HEK293 (cell line): ENCODE results near the gene OXNAD1.

Experiments used
- CTCF ChIA-PET: fragments of 350-600 bp; formaldehyde crosslinking; extraction: SDS; loops from one replicate; lab custom pipeline; 2021; ENCODE audit warnings: antibody characterized with exemption; lab: Yijun Ruan, JAX
- POLR2A ChIA-PET: fragments of 300-600 bp; formaldehyde crosslinking; extraction: SDS; loops from one replicate; lab custom pipeline; 2020; ENCODE audit warnings: antibody characterized with exemption, inconsistent platforms; lab: Yijun Ruan, JAX
- H3K27ac ChIP-seq: fragments of 200-500 bp; sonication (Bioruptor generic); 2 replicates; pipeline ENCODE4 v1.5.1; 2014; ENCODE audit warnings: low read depth, low read length, control low read depth, inconsistent platforms; ENCODE audit errors: extremely low read depth
- H3K36me3 ChIP-seq, 2 experiments: fragments of 200-500 bp in 1 of 2; sonication (Bioruptor generic) in 1 of 2; 1 replicate in 1 of 2; 2 replicates in 1 of 2; pipeline ENCODE4 v1.5.1; 2014 to 2017; ENCODE audit warnings: inconsistent platforms in 2 of 2, low read length in 2 of 2; ENCODE audit not compliant: control insufficient read depth in 2 of 2, insufficient read depth in 1 of 2
- H3K4me1 ChIP-seq: fragments of 200-500 bp; sonication (Bioruptor generic); 2 replicates; pipeline ENCODE4 v1.5.1; 2014; ENCODE audit warnings: mild to moderate bottlenecking, low read length, inconsistent platforms; ENCODE audit not compliant: control insufficient read depth, insufficient read depth
- H3K4me3 ChIP-seq: 2 replicates; pipeline ENCODE4 v1.5.1; 2011; ENCODE audit warnings: low read depth, mild to moderate bottlenecking, control low read depth, low read length, moderate library complexity
- H3K9me3 ChIP-seq: fragments of 200-500 bp; sonication (Bioruptor generic); 2 replicates; pipeline ENCODE4 v1.5.1; 2014; ENCODE audit warnings: low read depth, low read length, inconsistent platforms; ENCODE audit not compliant: control insufficient read depth, insufficient read depth
- BCL11B ChIP-seq: fragments of 450-650 bp; formaldehyde crosslinking; IDR thresholded peaks from 2 replicates; pipeline ENCODE4 v1.5.1; 2016; ENCODE audit warnings: low read depth, missing biosample characterization, missing genetic modification characterization
- CTCF ChIP-seq: fragments of 450-650 bp; formaldehyde crosslinking; IDR thresholded peaks from 2 replicates; pipeline ENCODE4 v1.5.1; 2016; ENCODE audit warnings: missing biosample characterization, missing genetic modification characterization
- ELK4 ChIP-seq: IDR thresholded peaks from 2 replicates; pipeline ENCODE4 v1.6.1; 2011; ENCODE audit warnings: mild to moderate bottlenecking, low read depth, low read length, borderline replicate concordance
- KLF10 ChIP-seq: fragments of 450-650 bp; IDR thresholded peaks from 2 replicates; pipeline ENCODE4 v1.5.1; 2018; ENCODE audit warnings: missing biosample characterization, mild to moderate bottlenecking, missing genetic modification characterization
- KLF7 ChIP-seq: fragments of 450-650 bp; formaldehyde crosslinking; IDR thresholded peaks from 2 replicates; pipeline ENCODE4 v1.5.1; 2016; ENCODE audit warnings: missing biosample characterization, missing genetic modification characterization, borderline replicate concordance
- KLF8 ChIP-seq: fragments of 450-650 bp; formaldehyde crosslinking; IDR thresholded peaks from 2 replicates; pipeline ENCODE4 v1.5.1; 2016; ENCODE audit warnings: missing biosample characterization, missing genetic modification characterization
- PATZ1 ChIP-seq: fragments of 450-650 bp; formaldehyde crosslinking; IDR thresholded peaks from 2 replicates; pipeline ENCODE4 v1.5.1; 2016; ENCODE audit warnings: missing biosample characterization, missing genetic modification characterization
- RBAK ChIP-seq: fragments of 450-650 bp; formaldehyde crosslinking; IDR thresholded peaks from 2 replicates; pipeline ENCODE4 v1.5.1; 2016; ENCODE audit warnings: missing biosample characterization, missing genetic modification characterization
- TCF7L2 ChIP-seq: IDR thresholded peaks from 2 replicates; pipeline ENCODE4 v1.6.1; 2011; ENCODE audit warnings: low read depth, mild to moderate bottlenecking, inconsistent platforms, low read length, moderate library complexity, borderline replicate concordance
- TSHZ1 ChIP-seq: fragments of 450-650 bp; formaldehyde crosslinking; IDR thresholded peaks from 2 replicates; pipeline ENCODE4 v1.5.1; 2016; ENCODE audit warnings: missing biosample characterization, missing genetic modification characterization, borderline replicate concordance
- ZBTB21 ChIP-seq: fragments of 450-650 bp; formaldehyde crosslinking; IDR thresholded peaks from 2 replicates; pipeline ENCODE4 v1.5.1; 2017; ENCODE audit warnings: missing biosample characterization, missing genetic modification characterization
- ZFP3 ChIP-seq: fragments of 450-650 bp; formaldehyde crosslinking; IDR thresholded peaks from 2 replicates; pipeline ENCODE4 v1.5.1; 2016; ENCODE audit warnings: low read depth, missing biosample characterization, missing genetic modification characterization
- ZIC2 ChIP-seq: fragments of 450-650 bp; formaldehyde crosslinking; IDR thresholded peaks from 2 replicates; pipeline ENCODE4 v1.5.1; 2016; ENCODE audit warnings: missing biosample characterization, missing genetic modification characterization
- ZNF155 ChIP-seq: fragments of 450-650 bp; formaldehyde crosslinking; IDR thresholded peaks from 2 replicates; pipeline ENCODE4 v1.5.1; 2016; ENCODE audit warnings: missing biosample characterization, missing genetic modification characterization
- ZNF221 ChIP-seq: fragments of 450-650 bp; formaldehyde crosslinking; IDR thresholded peaks from 2 replicates; pipeline ENCODE4 v1.5.1; 2017; ENCODE audit warnings: missing biosample characterization, missing genetic modification characterization, borderline replicate concordance
- ZNF239 ChIP-seq: fragments of 450-650 bp; formaldehyde crosslinking; IDR thresholded peaks from 2 replicates; pipeline ENCODE4 v1.5.1; 2016; ENCODE audit warnings: missing biosample characterization, missing genetic modification characterization
- ZNF366 ChIP-seq: fragments of 450-650 bp; formaldehyde crosslinking; conservative IDR thresholded peaks from 2 replicates; pipeline ENCODE4 v1.5.1; 2016; ENCODE audit warnings: missing biosample characterization, missing genetic modification characterization
- ZNF394 ChIP-seq: fragments of 450-650 bp; formaldehyde crosslinking; IDR thresholded peaks from 2 replicates; pipeline ENCODE4 v1.5.1; 2016; ENCODE audit warnings: missing biosample characterization, missing genetic modification characterization, mild to moderate bottlenecking, moderate library complexity, borderline replicate concordance
- ZNF521 ChIP-seq: fragments of 450-650 bp; formaldehyde crosslinking; IDR thresholded peaks from 2 replicates; pipeline ENCODE4 v1.5.1; 2017; ENCODE audit warnings: missing biosample characterization, mild to moderate bottlenecking, missing genetic modification characterization
- ZNF530 ChIP-seq: fragments of 450-650 bp; formaldehyde crosslinking; IDR thresholded peaks from 2 replicates; pipeline ENCODE4 v1.5.1; 2016; ENCODE audit warnings: low read depth, missing biosample characterization, missing genetic modification characterization
- ZNF544 ChIP-seq: fragments of 450-650 bp; formaldehyde crosslinking; IDR thresholded peaks from 2 replicates; pipeline ENCODE4 v1.5.0; 2017; ENCODE audit warnings: missing biosample characterization, missing genetic modification characterization
- ZNF549 ChIP-seq: fragments of 450-650 bp; IDR thresholded peaks from 2 replicates; pipeline ENCODE4 v1.5.1; 2018; ENCODE audit warnings: missing biosample characterization, missing genetic modification characterization, mild to moderate bottlenecking, inconsistent platforms, moderate library complexity
- ZNF571 ChIP-seq: fragments of 450-650 bp; formaldehyde crosslinking; IDR thresholded peaks from 2 replicates; pipeline ENCODE4 v1.5.0; 2017; ENCODE audit warnings: missing biosample characterization, missing genetic modification characterization
- ZNF610 ChIP-seq: fragments of 450-650 bp; formaldehyde crosslinking; IDR thresholded peaks from 2 replicates; pipeline ENCODE4 v1.5.1; 2016; ENCODE audit warnings: missing biosample characterization, missing genetic modification characterization, borderline replicate concordance
- ZNF776 ChIP-seq: fragments of 450-650 bp; formaldehyde crosslinking; IDR thresholded peaks from 2 replicates; pipeline ENCODE4 v1.5.0; 2017; ENCODE audit warnings: missing biosample characterization, missing genetic modification characterization, borderline replicate concordance
- ZNF785 ChIP-seq: fragments of 450-650 bp; formaldehyde crosslinking; IDR thresholded peaks from 2 replicates; pipeline ENCODE4 v1.5.1; 2016; ENCODE audit warnings: missing biosample characterization, missing genetic modification characterization

OXNAD1 gene

GRCh38 chr3:16258177-16258576, 6.8 kb upstream of the OXNAD1 start (continued):
- TF ChIP-seq ZNF610 (no peak), ZNF776 (tag by site-specific recombination) (no peak), ZFP3 (tag by site-specific recombination) (no peak), KLF8 (tag by site-specific recombination) (no peak), PATZ1 (tag by site-specific recombination) (no peak), ZNF521 (no peak), ZNF221 (no peak), ZNF544 (tag by site-specific recombination) (no peak)
- TF ChIP-seq, all 188 proteins: peak for 0

GRCh38 chr3:16258866-16259265, 6.1 kb upstream of the OXNAD1 start:
- H3K4me1 ChIP-seq, result no peaks in the 10 kb centered on the region
- TF ChIP-seq RBAK (tag by site-specific recombination) (no peak), ELK4 (no peak), BCL11B (tag by site-specific recombination) (no peak), CTCF (no peak), ZNF239 (tag by site-specific recombination) (no peak), ZNF549 (tag by site-specific recombination) (no peak), ZNF571 (no peak), ZNF530 (tag by site-specific recombination) (no peak), KLF10 (tag by site-specific recombination) (no peak), ZBTB21 (no peak), ZNF155 (tag by site-specific recombination) (no peak), ZNF785 (tag by site-specific recombination) (no peak), TCF7L2 (no peak), KLF7 (no peak), TSHZ1 (tag by site-specific recombination) (no peak), ZNF366 (tag by site-specific recombination) (no peak), ZNF394 (tag by site-specific recombination) (no peak), ZIC2 (no peak)
- H3K27ac ChIP-seq, result no peak overlapping the region
- H3K9me3 ChIP-seq, result no peaks in the 10 kb centered on the region
- H3K36me3 ChIP-seq, result peaks cover 3 to 39% of the 10 kb centered on the region in 2 experiments; a peak in 2 of 3 replicates
- CTCF ChIA-PET, result interaction anchor here (0.6 to 1.6 kb wide), 5 partner anchors 9 to 1058 kb away, joined by 3 to 10 read pairs (median 3); no protein-coding TSS in a partner anchor
- POLR2A ChIA-PET, result no interaction called here
- no peak overlapping the region for H3K4me3 ChIP-seq
